Mucosa of stomach (tissue), 1 donor: ENCODE data around the gene PTPRE.

Experiments used
- H3K27me3 ChIP-seq: one replicate; pipeline ENCODE4 v1.7.0; 2013; ENCODE audit warnings: mild to moderate bottlenecking, low read length; ENCODE audit not compliant: control insufficient read depth, insufficient read depth
- H3K36me3 ChIP-seq: one replicate; pipeline ENCODE4 v1.7.0; 2013; ENCODE audit warnings: low read length; ENCODE audit not compliant: control insufficient read depth, insufficient read depth
- H3K4me1 ChIP-seq: one replicate; pipeline ENCODE4 v1.7.0; 2013; ENCODE audit warnings: mild to moderate bottlenecking, low read length; ENCODE audit not compliant: control insufficient read depth, insufficient read depth
- H3K4me3 ChIP-seq: one replicate; pipeline ENCODE4 v1.7.0; 2013; ENCODE audit warnings: low read length
- H3K9ac ChIP-seq: one replicate; pipeline ENCODE4 v1.7.0; 2013; ENCODE audit warnings: mild to moderate bottlenecking, low read length, moderate library complexity
- H3K9me3 ChIP-seq: one replicate; pipeline ENCODE4 v1.7.0; 2013; ENCODE audit warnings: mild to moderate bottlenecking, low read length, moderate library complexity; ENCODE audit not compliant: control insufficient read depth
- donor health status: Pancreatic carcinoma.

Gene PTPRE

GRCh38 chr10:127997271-127997670, 90.4 kb downstream of the PTPRE start:
- Histone ChIP-seq H3K9me3 (no peaks in the 10 kb centered on the region), H3K4me1 (peaks cover 4% of the 10 kb centered on the region), H3K9ac (no peak overlapping the region), H3K4me3 (no peak overlapping the region), H3K36me3 (no peaks in the 10 kb centered on the region), H3K27me3 (no peaks in the 10 kb centered on the region)

DNA sequence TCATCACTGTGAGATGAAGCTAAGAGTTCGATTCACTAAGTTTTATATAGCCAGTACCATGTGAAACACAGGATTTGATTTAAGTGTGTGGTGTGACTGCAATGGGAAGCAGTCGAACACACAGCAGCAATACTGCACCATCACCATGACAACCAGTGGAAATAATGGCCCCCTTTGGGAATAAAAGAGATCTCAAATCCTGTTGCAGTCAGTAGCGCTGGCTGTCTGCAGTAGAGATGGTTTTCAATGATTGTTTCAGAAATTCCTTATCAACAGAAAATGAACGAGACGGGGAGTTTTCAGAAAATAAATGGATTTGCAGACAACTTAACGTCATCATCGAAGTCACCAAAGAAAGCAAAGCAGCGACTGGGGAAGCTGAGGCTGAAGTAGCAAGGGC, 91.0 kb downstream of the PTPRE start:
- Histone ChIP-seq H3K9me3 (no peaks in the 10 kb centered on the region), H3K27me3 (no peaks in the 10 kb centered on the region), H3K4me3 (no peak overlapping the region), H3K9ac (no peak overlapping the region), H3K4me1 (peaks cover 4% of the 10 kb centered on the region), H3K36me3 (no peaks in the 10 kb centered on the region)

- Histone ChIP-seq H3K9ac (no peak overlapping the region), H3K4me3 (no peak overlapping the region), H3K9me3 (no peaks in the 10 kb centered on the region), H3K27me3 (no peaks in the 10 kb centered on the region), H3K4me1 (peaks cover 4% of the 10 kb centered on the region), H3K36me3 (no peaks in the 10 kb centered on the region)
These were observed 91.7 kb downstream of the PTPRE start for GRCh38 chr10:127998501-127999144.

DNA sequence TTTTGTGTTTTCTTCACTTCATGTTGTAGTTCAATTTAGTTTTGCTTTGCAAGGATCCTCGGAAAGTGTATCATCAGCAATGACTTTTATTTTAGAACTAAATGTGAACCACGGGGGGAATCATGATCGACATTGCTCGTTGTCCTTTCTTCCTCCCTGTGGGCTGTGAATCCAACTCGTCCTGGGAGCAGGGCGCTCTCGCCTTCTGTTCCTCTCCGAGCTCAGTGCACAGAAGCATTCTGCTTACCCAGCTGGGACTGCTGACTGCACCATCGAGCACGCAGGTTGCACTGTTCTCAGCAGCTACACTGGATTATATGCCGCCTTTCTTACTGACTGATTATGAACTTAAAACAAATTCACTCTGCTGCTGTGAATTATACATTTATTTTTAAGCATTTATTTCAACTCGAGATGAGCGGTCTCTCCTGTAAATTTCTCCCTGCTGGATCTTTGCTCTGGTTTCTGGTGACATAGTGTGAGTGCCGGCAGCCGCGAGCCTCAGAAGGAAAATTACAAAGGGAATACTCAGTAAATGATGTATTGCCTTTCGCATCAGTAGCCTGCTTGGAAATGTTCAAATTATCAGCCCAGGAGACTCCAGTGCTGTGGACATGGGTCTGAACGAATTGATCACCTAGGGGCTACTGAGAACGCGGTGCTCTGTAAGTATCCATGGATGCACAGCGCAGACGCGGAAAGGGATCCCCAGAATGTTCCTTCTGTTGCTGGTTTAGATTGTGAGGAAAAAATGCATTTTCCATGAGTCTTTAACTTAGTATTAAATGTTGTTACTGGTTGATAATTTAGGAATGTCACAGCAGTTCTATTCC, 92.6 kb downstream of the PTPRE start:
- Histone ChIP-seq H3K27me3 (no peaks in the 10 kb centered on the region), H3K4me1 (peaks cover 4% of the 10 kb centered on the region), H3K9me3 (no peaks in the 10 kb centered on the region), H3K36me3 (no peaks in the 10 kb centered on the region), H3K4me3 (no peak overlapping the region), H3K9ac (no peak overlapping the region)

GRCh38 chr10:128000471-128001362, 93.8 kb downstream of the PTPRE start:
- Histone ChIP-seq H3K4me3 (no peak overlapping the region), H3K9me3 (no peaks in the 10 kb centered on the region), H3K4me1 (peaks cover 4% of the 10 kb centered on the region), H3K36me3 (no peaks in the 10 kb centered on the region), H3K27me3 (no peaks in the 10 kb centered on the region), H3K9ac (no peak overlapping the region)

DNA sequence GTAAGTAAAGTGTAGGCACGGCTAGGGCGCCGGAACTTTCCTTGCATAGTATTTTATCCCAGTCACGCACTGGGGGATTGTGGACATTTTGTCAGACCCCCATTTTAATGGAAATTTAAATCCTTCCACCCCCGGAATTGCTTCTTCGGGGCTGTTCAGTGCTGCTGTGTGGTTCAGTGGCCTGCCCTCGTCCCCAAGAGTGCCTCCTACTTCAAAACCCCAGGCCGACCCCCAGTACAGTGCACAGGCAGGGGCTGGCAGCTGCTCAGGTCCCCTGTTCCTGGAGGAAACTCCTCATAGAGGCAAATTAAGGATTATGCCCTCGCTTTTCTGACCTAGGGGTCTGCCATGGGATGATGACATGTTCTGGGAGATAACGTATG, 94.5 kb downstream of the PTPRE start:
- Histone ChIP-seq H3K36me3 (no peaks in the 10 kb centered on the region), H3K9me3 (no peaks in the 10 kb centered on the region), H3K4me1 (peaks cover 4% of the 10 kb centered on the region), H3K9ac (no peak overlapping the region), H3K4me3 (no peak overlapping the region), H3K27me3 (no peaks in the 10 kb centered on the region)

- Histone ChIP-seq H3K36me3 (no peaks in the 10 kb centered on the region), H3K4me3 (no peak overlapping the region), H3K4me1 (peaks cover 7% of the 10 kb centered on the region), H3K27me3 (no peaks in the 10 kb centered on the region), H3K9me3 (no peaks in the 10 kb centered on the region), H3K9ac (no peak overlapping the region)
These were observed 94.9 kb downstream of the PTPRE start for GRCh38 chr10:128001849-128002248.

- no peak overlapping the region for H3K4me3 ChIP-seq
These were observed 96.6 kb downstream of the PTPRE start for GRCh38 chr10:128003521-128003920.

DNA sequence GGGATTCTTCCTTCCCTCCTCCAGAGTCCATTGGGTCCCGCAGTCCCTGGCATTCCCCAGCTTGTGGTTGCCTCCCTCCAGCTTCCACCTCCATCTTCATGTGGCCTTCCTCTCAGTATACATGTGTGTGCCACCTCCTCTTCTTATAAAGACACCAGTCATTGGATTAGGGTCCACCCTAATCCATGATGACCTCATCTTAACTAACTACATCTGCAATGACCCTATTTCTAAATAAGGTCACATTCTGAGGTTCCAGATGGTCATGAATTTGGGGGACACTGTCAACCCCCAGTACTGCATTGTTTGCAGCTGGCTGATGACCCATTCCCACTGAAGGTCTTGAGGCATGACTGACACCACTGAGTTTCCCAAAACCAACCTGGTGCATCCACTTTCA, 99.0 kb downstream of the PTPRE start:
- H3K9me3 ChIP-seq: no peaks in the 10 kb centered on the region
- peaks cover 16% of the 10 kb centered on the region for H3K4me1 ChIP-seq
- no peak overlapping the region for H3K4me3 ChIP-seq
- H3K27me3 ChIP-seq: no peaks in the 10 kb centered on the region
- no peak overlapping the region for H3K9ac ChIP-seq
- H3K36me3 ChIP-seq: no peaks in the 10 kb centered on the region

More at GRCh38 chr10:128003521-128003920, 96.6 kb downstream of the PTPRE start:
- Histone ChIP-seq H3K9me3 (no peaks in the 10 kb centered on the region), H3K27me3 (no peaks in the 10 kb centered on the region), H3K4me1 (peaks cover 15% of the 10 kb centered on the region), H3K36me3 (no peaks in the 10 kb centered on the region), H3K9ac (no peak overlapping the region)

GRCh38 chr10:128007056-128007455, 100.2 kb downstream of the PTPRE start:
- Histone ChIP-seq H3K4me3 (no peak overlapping the region), H3K36me3 (no peaks in the 10 kb centered on the region), H3K27me3 (no peaks in the 10 kb centered on the region), H3K9me3 (no peaks in the 10 kb centered on the region), H3K9ac (no peak overlapping the region), H3K4me1 (peaks cover 20% of the 10 kb centered on the region)

- Histone ChIP-seq H3K4me1 (peaks cover 20% of the 10 kb centered on the region), H3K9ac (no peak overlapping the region), H3K4me3 (no peak overlapping the region), H3K36me3 (no peaks in the 10 kb centered on the region), H3K9me3 (no peaks in the 10 kb centered on the region), H3K27me3 (no peaks in the 10 kb centered on the region)
These were observed 101.1 kb downstream of the PTPRE start for GRCh38 chr10:128007971-128008370.
